ENCODE results near the gene STK32C. TPM values are rescaled to one million over a fixed set of nuclear protein-coding genes. Genes with fewer than 3 reads are reported as not detected.
"Not testable (repeated sequence)": the region's sequence is repeated elsewhere in the genome, so short reads cannot be mapped to it uniquely, and the experiment has no call there.

STK32C gene
- total RNA-seq, 1 experiment from 2014 or later: 9.3 TPM

- no peak for DNase-seq (ENCODE audit: low read depth)
Observed at GRCh38 chr10:132281915-132282666, 25.7 kb downstream of the STK32C start.

- DNase-seq (ENCODE audit: low read depth): no peak
Observed at GRCh38 chr10:132280646-132281074, 27.1 kb downstream of the STK32C start.

GRCh38 chr10:132279873-132280645 lies 27.7 kb downstream of the STK32C start:
- no peak for DNase-seq (ENCODE audit: low read depth)

- DNase-seq (ENCODE audit: low read depth): no peak
Observed at GRCh38 chr10:132277311-132277741, 30.4 kb downstream of the STK32C start.

- DNase-seq (ENCODE audit: low read depth): no peak
Observed at GRCh38 chr10:132276706-132277105, 31.0 kb downstream of the STK32C start.

GRCh38 chr10:132276179-132276675 lies 31.5 kb downstream of the STK32C start:
- DNase-seq (ENCODE audit: low read depth): no peak

- DNase-seq (ENCODE audit: low read depth): no peak
Observed at GRCh38 chr10:132275426-132276178, 32.1 kb downstream of the STK32C start.

- no peak for DNase-seq (ENCODE audit: low read depth)
Observed at GRCh38 chr10:132274986-132275385, 32.8 kb downstream of the STK32C start.

GRCh38 chr10:132274581-132274980 lies 33.2 kb downstream of the STK32C start:
- DNase-seq (ENCODE audit: low read depth): no peak

- no peak for DNase-seq (ENCODE audit: low read depth)
Observed at GRCh38 chr10:132273966-132274365, 33.8 kb downstream of the STK32C start.

GRCh38 chr10:132273304-132273944 lies 34.3 kb downstream of the STK32C start:
- no peak for DNase-seq (ENCODE audit: low read depth)

- no peak for DNase-seq (ENCODE audit: low read depth)
Observed at GRCh38 chr10:132272231-132272971, 35.3 kb downstream of the STK32C start.

- DNase-seq (ENCODE audit: low read depth): no peak
Observed at GRCh38 chr10:132271458-132272230, 36.1 kb downstream of the STK32C start.

GRCh38 chr10:132270721-132271457 lies 36.9 kb downstream of the STK32C start:
- DNase-seq (ENCODE audit: low read depth): no peak

- no peak for DNase-seq (ENCODE audit: low read depth)
Observed at GRCh38 chr10:132270256-132270655, 37.5 kb downstream of the STK32C start.

- DNase-seq (ENCODE audit: low read depth): no peak
Observed at GRCh38 chr10:132269266-132270230, 38.2 kb downstream of the STK32C start.

GRCh38 chr10:132267916-132268315 lies 39.8 kb downstream of the STK32C start:
- DNase-seq (ENCODE audit: low read depth): not testable (repeated sequence)

GRCh38 chr10:132266594-132267161 lies 41.1 kb downstream of the STK32C start:
- DNase-seq (ENCODE audit: low read depth): no peak
